Liver (tissue), 9 donors: ENCODE measurements around the gene SMIM27. TPM values are rescaled to one million over a fixed set of nuclear protein-coding genes. Genes with fewer than 3 reads are reported as not detected.

Experiments used
- DNase-seq: peaks from one replicate; pipeline ENCODE4 v3.0.0-alpha.2; 2017; ENCODE audit warnings: low spot score
- H3K27ac ChIP-seq, 2 donors: one replicate each; pipeline ENCODE4 v1.7.0; 2013; ENCODE audit warnings: inconsistent platforms in 2 of 2, low read length in 2 of 2, control low read depth in 1 of 2, low read depth in 1 of 2, mild to moderate bottlenecking in 1 of 2
- H3K27me3 ChIP-seq, 4 donors: one replicate each; pipeline versions ENCODE4 v1.6.1 to v1.7.0; 2013; ENCODE audit warnings: low read length in 3 of 4, inconsistent platforms in 1 of 4, mild to moderate bottlenecking in 1 of 4, moderate library complexity in 1 of 4; ENCODE audit not compliant: control insufficient read depth in 4 of 4, insufficient read depth in 4 of 4
- H3K36me3 ChIP-seq, 4 donors: one replicate each; pipeline versions ENCODE4 v1.6.1 to v1.7.0; 2013; ENCODE audit warnings: low read length in 3 of 4, mild to moderate bottlenecking in 3 of 4, low read depth in 1 of 4, moderate library complexity in 1 of 4; ENCODE audit not compliant: control insufficient read depth in 4 of 4, insufficient read depth in 3 of 4
- H3K4me1 ChIP-seq, 4 donors: one replicate each; pipeline versions ENCODE4 v1.6.1 to v1.7.0; 2013; ENCODE audit warnings: low read length in 3 of 4, mild to moderate bottlenecking in 3 of 4, moderate library complexity in 1 of 4; ENCODE audit not compliant: control insufficient read depth in 4 of 4, insufficient read depth in 4 of 4
- H3K4me3 ChIP-seq, 3 donors: one replicate each; pipeline versions ENCODE4 v1.6.1 to v1.7.0; 2013; ENCODE audit warnings: low read length in 3 of 3, control low read depth in 1 of 3, low read depth in 1 of 3, mild to moderate bottlenecking in 1 of 3
- H3K9ac ChIP-seq, 2 donors: one replicate each; pipeline ENCODE4 v1.7.0; 2013; ENCODE audit warnings: low read length in 2 of 2, mild to moderate bottlenecking in 2 of 2, moderate library complexity in 2 of 2, control low read depth in 1 of 2, low read depth in 1 of 2
- H3K9me3 ChIP-seq, 4 donors: one replicate each; pipeline versions ENCODE4 v1.6.1 to v1.7.0; 2013; ENCODE audit warnings: low read length in 3 of 4; ENCODE audit not compliant: control insufficient read depth in 4 of 4
- CTCF ChIP-seq: fragments of 150-350 bp; IDR thresholded peaks from 2 replicates; pipeline ENCODE4 v1.5.1; 2017; ENCODE audit warnings: improper control_type of control experiment, low read depth, low read length; ENCODE audit not compliant: missing input control
- EGR1 ChIP-seq, 2 donors: IDR thresholded peaks; 2 replicates each; pipeline ENCODE4 v1.6.1; 2016 to 2018; ENCODE audit warnings: antibody characterized with exemption in 2 of 2, low read depth in 2 of 2
- FOXA1 ChIP-seq: IDR thresholded peaks from 2 replicates; pipeline ENCODE4 v1.6.1; 2016; ENCODE audit warnings: antibody characterized with exemption
- FOXA2 ChIP-seq: IDR thresholded peaks from 2 replicates; pipeline ENCODE4 v1.6.1; 2016; ENCODE audit warnings: antibody characterized with exemption
- GABPA ChIP-seq, 2 donors: IDR thresholded peaks in 1 of 2; conservative IDR thresholded peaks in 1 of 2; 2 replicates each; pipeline ENCODE4 v1.6.1; 2016; ENCODE audit warnings: antibody characterized with exemption in 2 of 2, mild to moderate bottlenecking in 1 of 2, moderate library complexity in 1 of 2
- HNF4A ChIP-seq, 2 donors: conservative IDR thresholded peaks; 2 replicates each; pipeline ENCODE4 v1.6.1; 2016; ENCODE audit warnings: antibody characterized with exemption in 2 of 2, mild to moderate bottlenecking in 2 of 2
- HNF4G ChIP-seq: IDR thresholded peaks from 2 replicates; pipeline ENCODE4 v1.6.1; 2016; ENCODE audit warnings: antibody characterized with exemption
- JUND ChIP-seq, 2 donors: IDR thresholded peaks; 2 replicates each; pipeline ENCODE4 v1.6.1; 2016; ENCODE audit warnings: antibody characterized with exemption in 2 of 2
- MAX ChIP-seq: IDR thresholded peaks from 2 replicates; pipeline ENCODE4 v1.6.1; 2016; ENCODE audit warnings: antibody characterized with exemption
- RAD21 ChIP-seq, 2 donors: IDR thresholded peaks; 2 replicates each; pipeline ENCODE4 v1.6.1; 2016; ENCODE audit warnings: antibody characterized with exemption in 2 of 2, mild to moderate bottlenecking in 2 of 2
- REST ChIP-seq: IDR thresholded peaks from 2 replicates; pipeline ENCODE4 v1.6.1; 2016; ENCODE audit warnings: antibody characterized with exemption, mild to moderate bottlenecking
- RXRA ChIP-seq, 2 donors: IDR thresholded peaks; 2 replicates each; pipeline ENCODE4 v1.6.1; 2017 to 2018; ENCODE audit warnings: antibody characterized with exemption in 2 of 2, mild to moderate bottlenecking in 1 of 2
- SP1 ChIP-seq: IDR thresholded peaks from 2 replicates; pipeline ENCODE4 v1.6.1; 2018; ENCODE audit warnings: antibody characterized with exemption, mild to moderate bottlenecking
- TAF1 ChIP-seq: conservative IDR thresholded peaks from 2 replicates; pipeline ENCODE4 v1.6.1; 2016; ENCODE audit warnings: antibody characterized with exemption, mild to moderate bottlenecking
- YY1 ChIP-seq: IDR thresholded peaks from 2 replicates; pipeline ENCODE4 v1.6.1; 2016; ENCODE audit warnings: antibody characterized with exemption, mild to moderate bottlenecking
- ZBTB33 ChIP-seq: IDR thresholded peaks from 2 replicates; pipeline ENCODE4 v1.6.1; 2016; ENCODE audit warnings: antibody characterized with exemption
- WGBS: extraction: QIAGEN DNeasy Blood & Tissue Kit; methylation state at CpG from one replicate; pipeline ENCODE4 v1.1.7; 2013; 5-methylcytosine and 5-hydroxymethylcytosine counted together
- polyA plus RNA-seq, 2 donors: library from polyadenylated mRNA; stranded (reverse) in 1 of 2; unstranded in 1 of 2; fragments of 200-250 nt in 1 of 2; fragments of >200 nt in 1 of 2; fragmentation: Nextera tagmentation in 1 of 2; extraction: Ambion mirVana in 1 of 2; gene quantifications; one replicate each; pipeline versions ENCODE4 v1.2.1 to v1.2.3, GENCODE V29; 2013 to 2015
- total RNA-seq, 2 donors: library from RNA; depleted of rRNA; stranded (reverse); fragments of >200 nt; gene quantifications; one replicate each; pipeline ENCODE4 v1.2.3, GENCODE V29; 2014
- TF ChIP-seq, protein P1 (sequence below): IDR thresholded peaks from 2 replicates; pipeline ENCODE4 v1.6.1; 2016; ENCODE audit warnings: antibody characterized with exemption
- donor health status: healthy.
- donor health status: healthy.
- donor health status: healthy.
- donor health status: healthy.
- donor health status: healthy.

Gene SMIM27
- total and polyA plus RNA-seq, 4 donors: 1.0 to 17.0 (median 4.4) TPM

DNA sequence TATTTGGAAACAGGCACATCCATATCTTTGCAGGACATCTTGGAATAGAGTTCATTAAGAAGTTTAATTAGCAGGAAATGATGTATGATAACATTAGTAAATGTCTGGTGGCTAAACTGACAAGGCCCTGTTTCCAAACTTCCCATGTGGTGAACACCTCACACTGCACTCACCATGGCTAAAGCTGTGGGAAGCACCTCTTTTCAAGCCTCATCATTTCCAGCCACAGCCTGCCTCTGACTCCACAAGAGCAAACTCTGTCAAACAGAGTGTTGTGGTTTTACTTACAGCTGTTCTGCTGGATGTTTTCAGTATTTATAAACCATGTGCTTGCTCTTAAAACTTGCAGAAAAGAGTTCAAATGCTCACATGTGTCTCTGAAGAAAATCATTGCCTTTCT lies 35.8 kb downstream of the SMIM27 start:
- Histone ChIP-seq H3K27ac (no peak overlapping the region), H3K9ac (no peak overlapping the region), H3K9me3 (no peaks in the 10 kb centered on the region), H3K27me3 (no peaks in the 10 kb centered on the region), H3K4me3 (no peak overlapping the region), H3K4me1 (peaks cover 0 to 7% (median 2%) of the 10 kb centered on the region in 4 donors), H3K36me3 (no peaks in the 10 kb centered on the region)
- TF ChIP-seq MAX (no peak), FOXA2 (no peak), RAD21 (IDR thresholded peaks at IDR 0.05) (no peak), GABPA (IDR thresholded peaks at IDR 0.05 in 1 of 2, conservative IDR thresholded peaks at IDR 0.05 in 1 of 2) (no peak), ZBTB33 (no peak), EGR1 (IDR thresholded peaks at IDR 0.05; ENCODE audit: low read depth in 2 of 2) (no peak), RXRA (IDR thresholded peaks at IDR 0.05) (no peak), CTCF (no peak), SP1 (no peak), JUND (IDR thresholded peaks at IDR 0.05) (no peak), TAF1 (no peak), YY1 (no peak), HNF4G (no peak), HNF4A (conservative IDR thresholded peaks at IDR 0.05) (no peak), FOXA1 (no peak)
- TF ChIP-seq, protein P1, sequence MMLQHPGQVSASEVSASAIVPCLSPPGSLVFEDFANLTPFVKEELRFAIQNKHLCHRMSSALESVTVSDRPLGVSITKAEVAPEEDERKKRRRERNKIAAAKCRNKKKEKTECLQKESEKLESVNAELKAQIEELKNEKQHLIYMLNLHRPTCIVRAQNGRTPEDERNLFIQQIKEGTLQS: no peak
- DNase-seq: no peak

GRCh38 chr9:32589083-32589723 lies 37.1 kb downstream of the SMIM27 start:
- H3K27ac ChIP-seq: no peak overlapping the region
- no peaks in the 10 kb centered on the region for H3K36me3 ChIP-seq
- no peaks in the 10 kb centered on the region for H3K27me3 ChIP-seq
- no peak for DNase-seq
- 28% methylated on average over 6 of the region's 6 CpGs for WGBS
- H3K9ac ChIP-seq: peak overlapping the region in 1 of 2 donors; percentile 18
- peaks cover 0 to 7% (median 2%) of the 10 kb centered on the region in 4 donors for H3K4me1 ChIP-seq
- no peak for TF ChIP-seq MAX
- TF ChIP-seq REST: no peak
- peak; percentile 79 to 84 for TF ChIP-seq RAD21 (IDR thresholded peaks at IDR 0.05)
- peak; percentile 40 for TF ChIP-seq CTCF
- TF ChIP-seq, protein P1: no peak
- no peaks in the 10 kb centered on the region for H3K9me3 ChIP-seq
- H3K4me3 ChIP-seq: no peak overlapping the region
